ENCODE measurements around the gene GPR146.

- TF ChIP-seq CTCF (IDR thresholded peaks at IDR 0.05; ENCODE audit: control extremely low read depth in 1 of 3, insufficient read depth in 1 of 3, low read depth in 1 of 3, low read length in 3 of 3) (no peak), RFX5 (IDR thresholded peaks at IDR 0.05; ENCODE audit: borderline replicate concordance, low read depth, low read length) (no peak), EZH2 (IDR thresholded peaks at IDR 0.05; ENCODE audit: low read depth, low read length, severe bottlenecking) (no peak), CHD2 (IDR thresholded peaks at IDR 0.05; ENCODE audit: low read length) (no peak), YY1 (IDR thresholded peaks at IDR 0.05; ENCODE audit: low read depth, low read length) (no peak), EGR1 (IDR thresholded peaks at IDR 0.05; ENCODE audit: borderline replicate concordance, low read depth, low read length) (no peak), POLR2A (IDR thresholded peaks at IDR 0.05; ENCODE audit: control extremely low read depth in 1 of 2, low read depth in 2 of 2, low read length in 2 of 2) (no peak), KDM5A (IDR thresholded peaks at IDR 0.05; ENCODE audit: low read length) (no peak), SIN3A (conservative IDR thresholded peaks at IDR 0.05 in 1 of 2, IDR thresholded peaks at IDR 0.05 in 1 of 2; ENCODE audit: low read depth in 1 of 2, low read length in 2 of 2) (no peak), CHD7 (IDR thresholded peaks at IDR 0.05; ENCODE audit: insufficient replicate concordance, low read length) (no peak), RAD21 (IDR thresholded peaks at IDR 0.05 in 1 of 2, conservative IDR thresholded peaks at IDR 0.05 in 1 of 2; ENCODE audit: low read depth in 2 of 2, low read length in 2 of 2) (no peak), CREB1 (IDR thresholded peaks at IDR 0.05) (no peak)
Measured at GRCh38 chr7:1094870-1095269, 50.5 kb downstream of the GPR146 start.

Measured in H1 (cell line).